HCEC 1CT (cell line): ENCODE measurements around the gene PRKACA.
"Not testable (repeated sequence)": the region's sequence is repeated elsewhere in the genome, so short reads cannot be mapped to it uniquely, and the experiment has no call there.

Source experiments
- DNase-seq: peaks from one replicate; pipeline ENCODE4 v3.0.0-alpha.2; 2017

PRKACA gene

GRCh38 chr19:14063105-14063504 lies 54.5 kb downstream of the PRKACA start:
- DNase-seq, result no peak

GRCh38 chr19:14062558-14062855 lies 55.1 kb downstream of the PRKACA start:
- DNase-seq, result no peak

DNA sequence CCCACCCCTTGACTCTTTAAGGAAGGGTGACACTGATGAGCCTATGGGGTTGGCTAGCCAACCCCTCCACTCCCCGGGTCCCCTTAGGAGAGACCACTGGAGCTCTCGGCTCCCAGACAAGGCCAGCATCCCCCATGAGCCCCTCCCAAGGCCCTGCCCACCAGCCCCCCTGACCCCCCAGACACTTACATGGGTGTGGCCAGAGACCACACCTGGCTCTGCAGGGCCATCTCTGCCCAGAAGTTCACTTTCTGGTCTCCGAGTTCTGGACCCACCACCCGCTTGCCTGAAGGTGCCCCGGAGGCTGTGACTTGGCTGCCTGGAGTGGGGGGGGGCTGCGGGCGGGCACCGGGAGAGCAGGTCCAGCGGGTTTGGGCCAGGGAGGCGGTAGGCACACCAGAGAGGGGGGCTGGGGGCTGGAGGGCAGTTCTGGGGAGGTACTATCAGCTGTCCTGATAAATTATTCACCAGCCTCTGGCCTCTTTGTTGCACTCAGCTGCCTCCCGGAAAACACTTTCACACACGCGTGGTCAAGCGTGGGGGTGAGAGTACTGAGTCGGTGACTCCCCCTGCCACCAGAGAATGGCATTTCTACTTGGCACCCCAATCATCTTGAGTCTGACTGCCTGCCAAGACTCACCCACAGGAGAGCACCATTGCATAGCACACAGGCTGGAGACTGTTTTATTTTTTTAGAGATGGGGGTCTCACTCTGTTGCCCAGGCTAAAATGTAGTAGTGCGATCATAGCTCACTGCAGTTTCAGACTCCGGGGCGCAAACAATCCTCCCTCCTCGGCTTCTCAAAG lies 55.6 kb downstream of the PRKACA start, which contains the start of gene PALM3:
Gene PALM3 (minus strand): TSS at position 326 of the 807 bp plus-strand sequence. CDS start 96 bp downstream, at position 230.
- DNase-seq, result no peak

- DNase-seq, result no peak
These were observed 56.3 kb downstream of the PRKACA start for GRCh38 chr19:14061081-14061749.

- DNase-seq, result no peak
These were observed 57.9 kb downstream of the PRKACA start for GRCh38 chr19:14059652-14060155.

GRCh38 chr19:14059093-14059480 lies 58.5 kb downstream of the PRKACA start:
- no peak for DNase-seq

GRCh38 chr19:14058182-14059092 lies 59.1 kb downstream of the PRKACA start:
- DNase-seq, result no peak

- DNase-seq, result no peak
These were observed 60.7 kb downstream of the PRKACA start for GRCh38 chr19:14056741-14057356.

DNA sequence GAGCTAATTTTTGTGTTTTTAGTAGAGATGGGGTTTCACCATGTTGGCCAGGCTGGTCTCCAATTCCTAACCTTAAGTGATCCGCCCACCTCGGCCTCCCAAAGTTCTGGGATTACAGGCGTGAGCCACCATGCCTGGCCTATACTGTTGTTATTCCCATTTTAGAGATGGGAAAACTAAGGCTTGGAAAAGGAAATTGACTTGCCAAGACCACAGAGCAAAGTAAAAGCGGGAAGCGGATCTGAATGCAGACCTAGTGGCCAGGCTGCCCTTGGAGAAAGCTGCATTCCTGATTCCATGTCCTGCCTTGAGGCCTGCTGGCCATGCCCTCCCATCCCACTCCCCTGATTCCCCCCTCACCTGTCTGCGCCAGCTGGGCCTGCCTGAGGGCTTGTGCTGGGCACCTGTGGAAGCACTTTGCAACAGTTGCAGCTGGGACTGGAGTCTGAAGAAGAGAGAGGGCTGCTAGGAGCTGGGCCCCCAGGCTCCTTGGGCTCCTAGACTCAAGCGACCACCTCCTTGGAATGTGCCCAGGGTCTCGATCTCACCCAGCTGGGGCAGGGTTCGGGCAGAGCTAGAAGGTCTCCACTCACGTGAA lies 61.4 kb downstream of the PRKACA start:
- no peak for DNase-seq

GRCh38 chr19:14055396-14055795 lies 62.2 kb downstream of the PRKACA start:
- no peak for DNase-seq

DNA sequence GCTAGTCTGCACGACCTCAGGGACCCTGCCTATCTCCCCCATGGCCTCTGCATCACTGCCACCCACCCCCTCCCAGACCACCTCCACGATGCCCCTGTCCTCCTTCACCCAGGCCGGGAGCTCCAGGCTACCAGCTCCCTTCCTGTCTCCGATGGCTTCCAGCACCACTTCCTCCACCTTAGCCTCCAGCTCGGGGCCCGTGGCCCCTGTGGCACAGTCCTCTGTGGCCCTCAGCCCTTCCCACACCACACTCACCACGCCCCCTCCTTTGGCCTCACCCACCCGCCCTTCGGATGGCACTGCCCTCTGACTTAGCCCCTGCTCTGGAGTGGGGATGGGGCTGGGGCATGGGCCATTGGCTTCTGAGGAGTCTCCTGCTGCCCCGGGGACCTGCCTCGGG lies 62.8 kb downstream of the PRKACA start:
- DNase-seq, result no peak

DNA sequence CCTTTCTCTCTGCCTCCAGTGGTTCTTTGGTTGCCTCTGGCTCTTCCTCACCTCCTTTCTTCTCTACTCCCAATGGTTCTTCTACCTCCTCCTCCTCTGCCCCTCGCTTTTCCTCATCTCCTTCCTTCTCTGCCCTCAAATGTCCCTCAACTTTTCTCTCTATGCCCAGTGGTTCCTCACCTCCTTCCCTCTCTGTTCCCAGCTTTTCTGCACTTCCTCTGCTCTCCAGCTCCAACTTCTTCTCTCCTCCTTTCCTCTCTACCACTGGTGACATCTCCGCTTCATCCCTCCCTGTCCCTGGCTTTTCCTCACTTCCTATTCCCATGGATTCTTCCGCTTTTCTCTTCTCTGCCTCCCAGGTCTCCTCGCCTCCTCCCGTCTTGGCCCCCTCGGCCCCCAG lies 63.5 kb downstream of the PRKACA start:
- DNase-seq, result no peak

- no peak for DNase-seq
These were observed 64.1 kb downstream of the PRKACA start for GRCh38 chr19:14053500-14053899.

GRCh38 chr19:14053032-14053431 lies 64.5 kb downstream of the PRKACA start:
- no peak for DNase-seq

GRCh38 chr19:14052470-14052869 lies 65.1 kb downstream of the PRKACA start:
- no peak for DNase-seq

GRCh38 chr19:14051980-14052379 lies 65.6 kb downstream of the PRKACA start:
- DNase-seq, result no peak

DNA sequence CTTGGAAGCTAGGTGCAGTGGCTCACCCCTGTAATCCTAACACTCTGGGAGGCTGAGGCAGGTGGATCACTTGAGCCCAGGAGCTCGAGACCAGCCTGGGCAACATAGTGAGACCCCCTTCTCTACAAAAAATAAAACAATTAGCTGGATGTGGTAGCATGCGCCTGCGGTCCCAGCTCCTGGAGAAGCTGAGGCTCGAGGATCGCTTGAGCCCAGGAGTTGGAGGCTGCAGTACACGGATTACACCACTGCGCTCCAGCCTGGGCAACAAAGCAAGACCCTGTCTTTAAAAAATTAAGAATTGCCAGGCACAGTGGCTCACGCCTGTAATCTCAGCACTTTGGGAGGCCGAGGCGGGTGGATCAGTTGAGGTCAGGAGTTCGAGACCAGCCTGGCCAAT lies 66.6 kb downstream of the PRKACA start:
- not testable (repeated sequence) for DNase-seq

DNA sequence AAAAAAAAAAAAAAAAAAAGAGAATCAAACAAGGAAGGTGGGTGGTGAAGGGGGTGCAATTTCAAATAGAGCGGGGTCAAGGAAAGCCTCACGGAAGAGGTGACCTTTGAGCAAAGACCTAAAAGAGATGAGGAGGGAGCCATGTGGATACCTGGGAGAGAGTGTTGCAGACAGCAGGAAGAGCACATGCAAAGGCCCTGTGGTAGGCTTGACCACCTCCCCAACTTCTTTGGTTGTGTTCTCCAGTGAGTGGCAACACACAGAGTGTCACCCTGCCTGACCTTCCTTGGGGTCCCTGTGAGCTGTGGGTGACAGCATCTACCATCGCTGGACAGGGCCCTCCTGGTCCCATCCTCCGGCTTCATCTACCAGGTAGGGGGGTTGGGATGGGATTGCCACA lies 67.0 kb downstream of the PRKACA start:
- DNase-seq, result no peak

- DNase-seq, result no peak
These were observed 69.0 kb downstream of the PRKACA start for GRCh38 chr19:14048443-14049153.

GRCh38 chr19:14047866-14048265 lies 69.7 kb downstream of the PRKACA start:
- not testable (repeated sequence) for DNase-seq
